ENCODE measurements around the gene BPIFB1.

DNA sequence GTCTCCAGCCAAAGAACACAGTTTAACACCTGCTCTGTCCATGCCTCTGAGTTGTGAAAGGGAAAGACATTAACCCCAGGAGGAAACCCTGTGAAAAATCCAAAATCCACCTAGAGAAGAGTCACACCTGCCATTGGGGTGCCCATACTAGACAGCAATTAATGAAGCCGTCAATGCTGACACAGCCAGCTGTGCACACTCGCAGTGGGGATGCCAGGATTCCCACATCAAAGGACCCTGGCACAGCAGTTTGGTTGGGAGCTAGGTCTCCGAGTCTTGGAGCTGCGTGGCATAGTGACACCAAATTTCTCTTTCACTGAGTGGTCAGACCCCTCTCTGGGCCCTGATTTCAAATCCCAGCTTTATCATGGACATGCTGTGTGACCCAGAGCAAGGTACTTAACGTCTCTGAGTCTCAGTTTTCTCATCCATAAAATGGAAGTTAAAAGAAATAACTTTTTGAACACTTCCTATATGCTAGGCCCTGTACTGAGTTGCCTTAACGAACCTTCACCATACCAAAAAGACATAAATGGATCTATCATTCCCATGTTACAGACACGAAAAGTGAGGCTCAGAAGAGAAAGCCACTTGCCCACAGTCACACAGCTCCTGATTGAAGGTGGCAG is 30.8 kb downstream of the BPIFB1 start:
- no peak for TF ChIP-seq POLR2A (IDR thresholded peaks at IDR 0.05)
- TF ChIP-seq, protein P1, sequence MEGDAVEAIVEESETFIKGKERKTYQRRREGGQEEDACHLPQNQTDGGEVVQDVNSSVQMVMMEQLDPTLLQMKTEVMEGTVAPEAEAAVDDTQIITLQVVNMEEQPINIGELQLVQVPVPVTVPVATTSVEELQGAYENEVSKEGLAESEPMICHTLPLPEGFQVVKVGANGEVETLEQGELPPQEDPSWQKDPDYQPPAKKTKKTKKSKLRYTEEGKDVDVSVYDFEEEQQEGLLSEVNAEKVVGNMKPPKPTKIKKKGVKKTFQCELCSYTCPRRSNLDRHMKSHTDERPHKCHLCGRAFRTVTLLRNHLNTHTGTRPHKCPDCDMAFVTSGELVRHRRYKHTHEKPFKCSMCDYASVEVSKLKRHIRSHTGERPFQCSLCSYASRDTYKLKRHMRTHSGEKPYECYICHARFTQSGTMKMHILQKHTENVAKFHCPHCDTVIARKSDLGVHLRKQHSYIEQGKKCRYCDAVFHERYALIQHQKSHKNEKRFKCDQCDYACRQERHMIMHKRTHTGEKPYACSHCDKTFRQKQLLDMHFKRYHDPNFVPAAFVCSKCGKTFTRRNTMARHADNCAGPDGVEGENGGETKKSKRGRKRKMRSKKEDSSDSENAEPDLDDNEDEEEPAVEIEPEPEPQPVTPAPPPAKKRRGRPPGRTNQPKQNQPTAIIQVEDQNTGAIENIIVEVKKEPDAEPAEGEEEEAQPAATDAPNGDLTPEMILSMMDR (IDR thresholded peaks at IDR 0.05): no peak

Data from testis (tissue), 2 donors.